Neural progenitor cell (in vitro differentiated cells): Measurements from ENCODE around the gene WDR64.

ENCODE experiments used
- EZH2 ChIP-seq: fragments of 200-600 bp; sonication (generic); IDR thresholded peaks from 2 replicates; pipeline ENCODE4 v1.6.1; 2017; ENCODE audit warnings: antibody characterized with exemption, mild to moderate bottlenecking, moderate library complexity
- EZH2phosphoT487 ChIP-seq: fragments of 200-600 bp; sonication (generic); IDR thresholded peaks from 2 replicates; pipeline ENCODE4 v1.6.1; 2017; ENCODE audit warnings: antibody characterized with exemption
- TF ChIP-seq, protein P1 (sequence below): fragments of 200-600 bp; sonication (generic); IDR thresholded peaks from 2 replicates; pipeline ENCODE4 v1.5.1; 2017; ENCODE audit warnings: antibody characterized with exemption, mild to moderate bottlenecking

DNA sequence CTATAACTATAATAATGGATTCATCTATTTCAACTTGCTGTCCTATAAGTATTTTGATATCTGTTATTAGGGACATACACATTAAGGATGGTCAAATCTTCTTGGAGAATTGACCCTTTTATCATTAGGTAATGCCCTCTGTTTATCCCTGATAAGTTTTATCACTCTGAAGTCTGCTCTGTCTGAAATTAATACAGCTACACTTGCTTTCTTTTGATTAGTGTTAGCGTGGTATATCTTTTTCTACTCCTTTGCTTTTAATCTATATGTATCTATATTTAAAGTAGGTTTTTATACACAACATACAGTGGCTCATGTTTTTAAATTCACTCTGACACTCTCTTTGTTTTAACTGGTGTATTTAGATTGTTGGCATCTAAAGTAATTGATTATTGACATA lies 126.0 kb downstream of the WDR64 start:
- TF ChIP-seq EZH2 (no peak), EZH2phosphoT487 (no peak)
- TF ChIP-seq, protein P1, sequence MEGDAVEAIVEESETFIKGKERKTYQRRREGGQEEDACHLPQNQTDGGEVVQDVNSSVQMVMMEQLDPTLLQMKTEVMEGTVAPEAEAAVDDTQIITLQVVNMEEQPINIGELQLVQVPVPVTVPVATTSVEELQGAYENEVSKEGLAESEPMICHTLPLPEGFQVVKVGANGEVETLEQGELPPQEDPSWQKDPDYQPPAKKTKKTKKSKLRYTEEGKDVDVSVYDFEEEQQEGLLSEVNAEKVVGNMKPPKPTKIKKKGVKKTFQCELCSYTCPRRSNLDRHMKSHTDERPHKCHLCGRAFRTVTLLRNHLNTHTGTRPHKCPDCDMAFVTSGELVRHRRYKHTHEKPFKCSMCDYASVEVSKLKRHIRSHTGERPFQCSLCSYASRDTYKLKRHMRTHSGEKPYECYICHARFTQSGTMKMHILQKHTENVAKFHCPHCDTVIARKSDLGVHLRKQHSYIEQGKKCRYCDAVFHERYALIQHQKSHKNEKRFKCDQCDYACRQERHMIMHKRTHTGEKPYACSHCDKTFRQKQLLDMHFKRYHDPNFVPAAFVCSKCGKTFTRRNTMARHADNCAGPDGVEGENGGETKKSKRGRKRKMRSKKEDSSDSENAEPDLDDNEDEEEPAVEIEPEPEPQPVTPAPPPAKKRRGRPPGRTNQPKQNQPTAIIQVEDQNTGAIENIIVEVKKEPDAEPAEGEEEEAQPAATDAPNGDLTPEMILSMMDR: no peak
